GM10248 (cell line): ENCODE measurements around the gene MPV17L2.

Source experiments
- CTCF ChIA-PET: fragments of 300-600 bp; sonication (Branson Sonifier 250); formaldehyde crosslinking; extraction: SDS; loops from one replicate; lab custom pipeline; 2021; ENCODE audit warnings: antibody characterized with exemption; lab: Yijun Ruan, JAX
- POLR2A ChIA-PET: fragments of 350-650 bp; sonication (Branson Sonifier 250); formaldehyde crosslinking; extraction: SDS; loops from one replicate; lab custom pipeline; 2020; ENCODE audit warnings: antibody characterized with exemption; lab: Yijun Ruan, JAX
- DNase-seq: peaks from one replicate; pipeline ENCODE4 v3.0.0; 2012; ENCODE audit errors: extremely low spot score
- TF ChIP-seq, protein P1 (sequence below): IDR thresholded peaks from 2 replicates; pipeline ENCODE4 v1.5.1; 2012; ENCODE audit warnings: mild to moderate bottlenecking, low read depth; ENCODE audit errors: extremely low read depth, missing control alignments, control extremely low read depth

MPV17L2 gene

DNA sequence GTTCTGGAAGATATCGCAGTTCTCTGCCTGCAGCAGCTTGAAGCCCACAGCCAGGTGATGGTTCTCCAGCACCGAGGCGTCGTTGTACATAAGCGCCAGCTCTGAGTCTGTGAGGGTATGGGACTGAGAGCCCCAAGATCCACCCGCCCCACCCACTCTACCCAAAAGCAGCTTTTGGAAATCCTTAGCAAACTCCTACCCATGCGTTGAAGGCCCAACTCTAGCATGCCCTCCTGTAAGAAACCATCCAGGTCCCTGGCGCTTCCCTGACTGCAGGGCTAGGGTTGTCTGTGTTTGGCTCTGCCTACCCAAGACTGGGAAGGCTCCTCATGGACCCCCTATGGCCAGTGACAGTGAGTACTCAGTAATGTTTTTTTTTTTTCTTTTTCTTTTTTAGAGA, 23.8 kb downstream of the MPV17L2 start:
- TF ChIP-seq, protein P1, sequence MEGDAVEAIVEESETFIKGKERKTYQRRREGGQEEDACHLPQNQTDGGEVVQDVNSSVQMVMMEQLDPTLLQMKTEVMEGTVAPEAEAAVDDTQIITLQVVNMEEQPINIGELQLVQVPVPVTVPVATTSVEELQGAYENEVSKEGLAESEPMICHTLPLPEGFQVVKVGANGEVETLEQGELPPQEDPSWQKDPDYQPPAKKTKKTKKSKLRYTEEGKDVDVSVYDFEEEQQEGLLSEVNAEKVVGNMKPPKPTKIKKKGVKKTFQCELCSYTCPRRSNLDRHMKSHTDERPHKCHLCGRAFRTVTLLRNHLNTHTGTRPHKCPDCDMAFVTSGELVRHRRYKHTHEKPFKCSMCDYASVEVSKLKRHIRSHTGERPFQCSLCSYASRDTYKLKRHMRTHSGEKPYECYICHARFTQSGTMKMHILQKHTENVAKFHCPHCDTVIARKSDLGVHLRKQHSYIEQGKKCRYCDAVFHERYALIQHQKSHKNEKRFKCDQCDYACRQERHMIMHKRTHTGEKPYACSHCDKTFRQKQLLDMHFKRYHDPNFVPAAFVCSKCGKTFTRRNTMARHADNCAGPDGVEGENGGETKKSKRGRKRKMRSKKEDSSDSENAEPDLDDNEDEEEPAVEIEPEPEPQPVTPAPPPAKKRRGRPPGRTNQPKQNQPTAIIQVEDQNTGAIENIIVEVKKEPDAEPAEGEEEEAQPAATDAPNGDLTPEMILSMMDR, result no peak
- ChIA-PET CTCF (no interaction called here), POLR2A (no interaction called here)
- no peak for DNase-seq

DNA sequence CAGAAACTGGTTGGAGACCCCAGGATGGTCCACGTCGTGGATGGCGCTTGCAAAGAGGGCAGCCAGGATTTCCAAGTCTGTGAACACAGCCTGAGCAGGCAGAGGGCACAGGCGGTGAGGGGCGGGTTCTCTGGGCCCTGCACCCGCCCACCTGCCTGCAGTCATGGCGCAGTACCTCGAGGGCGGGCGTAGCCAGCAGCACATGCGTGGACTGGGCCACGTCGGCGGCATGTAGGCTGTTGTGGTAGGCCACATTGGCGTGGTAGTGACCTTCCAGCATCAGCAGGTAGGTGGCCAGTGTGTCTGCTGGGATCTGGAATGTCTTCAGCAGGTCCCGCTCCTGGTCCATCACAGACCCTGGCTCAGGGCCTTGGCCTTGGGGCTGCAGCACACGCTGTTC, 25.1 kb downstream of the MPV17L2 start:
- DNase-seq, result no peak
- ChIA-PET POLR2A (no interaction called here), CTCF (interaction anchor here (0.9 to 6.5 kb wide), 5 partner anchors 9 to 61 kb away, joined by 3 to 57 read pairs (median 26); partner anchors contain the start of gene RAB3A)
- TF ChIP-seq, protein P1, result no peak

DNA sequence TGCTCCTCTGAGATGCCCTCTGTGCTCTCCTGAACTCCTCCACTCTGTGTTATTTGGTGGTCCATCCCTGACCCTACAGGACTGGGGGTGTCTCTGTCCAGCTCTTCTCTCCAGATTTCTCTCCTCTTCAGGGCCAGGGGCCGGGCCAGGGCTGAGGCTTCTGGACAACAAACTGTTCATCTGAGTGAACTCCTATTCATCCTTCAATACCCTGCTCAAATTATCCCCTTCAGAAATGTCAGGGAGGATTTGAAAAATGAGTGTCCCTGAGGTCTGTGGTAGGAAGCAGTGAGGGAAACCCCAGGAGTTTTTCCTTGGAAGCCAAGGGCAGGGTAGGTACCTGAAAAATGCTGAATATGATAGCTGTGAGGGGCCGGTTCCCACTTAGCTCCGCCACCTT, 25.6 kb downstream of the MPV17L2 start:
- no peak for DNase-seq
- TF ChIP-seq, protein P1, result no peak
- ChIA-PET POLR2A (interaction anchor here (0.5 kb wide), 1 partner anchor 56 kb away, joined by 3 read pairs; the partner anchor contains the start of gene IQCN), CTCF (interaction anchor here (0.9 to 6.5 kb wide), 9 partner anchors 10 to 243 kb away, joined by 3 to 57 read pairs (median 5); partner anchors contain the start of gene RAB3A)

DNA sequence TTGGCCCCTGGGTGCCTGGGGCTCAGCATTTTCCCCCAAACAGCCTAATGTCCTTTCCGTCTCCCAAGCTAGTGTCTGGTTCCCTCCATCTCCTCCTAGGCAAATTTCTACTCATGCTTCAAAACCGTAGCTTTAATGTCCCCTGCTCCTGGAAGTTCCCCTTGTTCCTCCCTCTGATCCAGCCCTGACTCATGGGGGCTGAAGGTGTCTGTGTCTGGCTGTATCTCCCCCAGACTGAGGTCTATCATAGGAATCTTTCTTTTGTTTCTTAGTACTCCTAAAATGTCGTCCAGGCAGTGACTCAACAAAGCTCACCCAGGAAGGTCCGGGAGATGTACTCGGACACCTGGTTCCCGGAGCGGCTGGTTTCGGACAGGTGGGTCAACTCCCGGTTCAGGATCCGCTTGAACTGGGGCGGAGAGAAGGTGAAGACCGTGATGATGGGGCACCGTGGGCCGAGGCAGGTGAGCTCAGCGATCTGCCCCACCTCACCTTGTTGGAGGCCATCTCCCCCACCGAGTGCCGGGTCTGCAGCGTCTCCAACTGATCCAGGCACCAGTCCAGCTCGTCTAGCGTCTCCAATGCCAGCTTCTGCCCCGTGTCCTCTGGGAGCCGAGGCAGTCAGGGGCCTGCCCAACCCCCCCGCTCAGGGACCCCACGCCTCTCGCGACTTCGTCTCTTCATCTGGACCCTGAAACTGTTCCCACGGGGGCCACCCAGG, 27.1 kb downstream of the MPV17L2 start:
- CTCF ChIA-PET, result interaction anchor here (0.8 to 6.5 kb wide), 11 partner anchors 11 to 59 kb away, joined by 3 to 57 read pairs (median 5); partner anchors contain the start of genes MPV17L2 and RAB3A
- POLR2A ChIA-PET, result interaction anchor here (0.6 to 1.6 kb wide), 3 partner anchors 56 to 61 kb away, joined by 3 to 5 read pairs (median 4); partner anchors contain the start of gene JUND
- DNase-seq, result no peak
- TF ChIP-seq, protein P1, result no peak

DNA sequence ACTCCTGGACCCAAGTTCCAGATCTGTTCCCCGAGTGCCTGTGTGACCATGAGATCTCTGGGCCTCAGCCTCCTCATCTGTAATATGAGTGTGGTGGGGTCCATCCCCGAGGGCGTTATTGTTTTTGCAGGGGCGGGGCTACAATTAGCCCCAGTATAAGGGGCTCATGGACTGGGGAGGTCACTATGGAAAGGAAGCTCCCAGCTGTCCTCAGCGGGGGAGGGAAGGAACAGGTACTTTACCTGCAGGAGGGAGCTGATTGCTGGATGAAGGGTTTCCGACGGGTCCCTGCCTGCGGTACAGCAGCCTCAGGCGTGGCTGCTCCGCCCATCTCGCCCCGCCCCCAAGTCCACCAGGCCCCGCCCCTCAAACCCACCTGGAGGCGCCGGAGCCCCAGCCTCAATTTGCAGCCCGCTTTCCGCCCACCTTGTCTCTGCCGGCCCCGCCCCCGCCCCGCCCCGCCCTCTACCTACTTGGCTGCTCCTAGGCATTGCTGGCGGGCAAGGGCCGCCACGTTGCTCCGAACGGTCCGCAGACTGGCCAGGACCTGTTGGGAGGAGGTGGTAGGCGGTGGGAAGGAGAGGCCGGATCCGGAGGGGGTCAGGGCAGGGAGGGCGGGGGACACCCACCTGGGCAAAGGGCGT, 27.7 kb downstream of the MPV17L2 start:
- TF ChIP-seq, protein P1, result no peak
- POLR2A ChIA-PET, result interaction anchor here (0.7 to 1.6 kb wide), 3 partner anchors 55 to 1983 kb away, joined by 4 to 5 read pairs (median 4); partner anchors contain the start of gene JUND
- CTCF ChIA-PET, result interaction anchor here (0.8 to 6.5 kb wide), 10 partner anchors 10 to 58 kb away, joined by 3 to 57 read pairs (median 4); partner anchors contain the start of genes MPV17L2 and RAB3A
- no peak for DNase-seq

DNA sequence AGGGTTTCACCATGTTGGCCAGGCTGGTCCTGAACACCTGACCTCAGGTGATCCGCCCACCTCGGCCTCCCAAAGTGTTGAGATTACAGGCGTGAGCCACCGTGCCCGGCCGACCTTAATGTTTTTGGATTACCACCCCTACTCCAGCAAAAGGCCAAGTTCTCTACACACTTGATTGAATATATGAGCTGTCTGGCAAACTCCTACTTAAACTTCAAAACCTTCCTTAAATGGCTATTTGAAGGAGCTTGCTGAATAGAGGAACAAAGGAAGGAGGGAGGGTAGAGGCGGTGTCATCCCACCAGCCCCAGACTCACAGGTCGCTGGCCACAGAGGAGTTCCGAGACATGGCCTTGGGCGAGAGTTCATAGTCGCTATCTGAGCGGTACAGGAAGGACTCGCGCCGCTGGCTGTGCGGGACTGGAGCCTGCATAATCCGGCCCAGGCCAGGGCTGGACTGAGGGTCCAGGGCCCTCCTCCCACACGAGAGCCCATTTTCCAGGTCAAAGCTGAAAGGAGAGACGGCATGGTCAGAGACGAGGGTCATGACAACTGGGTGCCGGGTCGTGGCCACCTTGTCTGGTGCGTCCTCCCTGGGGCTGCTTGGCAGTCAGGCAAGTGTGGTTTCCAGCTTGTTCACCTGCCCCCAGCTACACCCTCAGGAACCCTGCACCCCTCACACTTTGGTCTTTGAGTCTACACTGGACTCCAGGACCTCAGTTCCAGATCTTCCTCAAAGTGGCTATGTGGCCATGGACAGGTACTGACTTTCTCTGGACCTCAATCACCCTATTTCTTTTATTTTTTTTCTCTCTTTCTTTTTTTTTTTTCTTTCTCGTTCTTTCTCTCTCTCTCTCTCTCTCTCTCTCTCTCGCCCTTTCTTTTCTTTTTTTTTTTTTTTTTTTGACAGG, 29.1 kb downstream of the MPV17L2 start:
- CTCF ChIA-PET, result interaction anchor here (1.3 to 6.5 kb wide), 6 partner anchors 8 to 57 kb away, joined by 3 to 57 read pairs (median 24); partner anchors contain the start of gene RAB3A
- POLR2A ChIA-PET, result no interaction called here
- no peak for DNase-seq
- TF ChIP-seq, protein P1, result no peak
